ENCODE data around the gene CD1B.

GRCh38 chr1:158286487-158286886 lies 44.8 kb downstream of the CD1B start:
- no peak for TF ChIP-seq EZH2 (IDR thresholded peaks at IDR 0.05; ENCODE audit: insufficient read depth, poor library complexity, severe bottlenecking)
- no peak for TF ChIP-seq EZH2phosphoT487 (IDR thresholded peaks at IDR 0.05; ENCODE audit: insufficient read depth, low read depth)

Data from GM23248 (cell line).